Measurements from ENCODE around the gene CRLF1.
"Not testable (repeated sequence)": the region's sequence is repeated elsewhere in the genome, so short reads cannot be mapped to it uniquely, and the experiment has no call there.

CRLF1 gene

DNA sequence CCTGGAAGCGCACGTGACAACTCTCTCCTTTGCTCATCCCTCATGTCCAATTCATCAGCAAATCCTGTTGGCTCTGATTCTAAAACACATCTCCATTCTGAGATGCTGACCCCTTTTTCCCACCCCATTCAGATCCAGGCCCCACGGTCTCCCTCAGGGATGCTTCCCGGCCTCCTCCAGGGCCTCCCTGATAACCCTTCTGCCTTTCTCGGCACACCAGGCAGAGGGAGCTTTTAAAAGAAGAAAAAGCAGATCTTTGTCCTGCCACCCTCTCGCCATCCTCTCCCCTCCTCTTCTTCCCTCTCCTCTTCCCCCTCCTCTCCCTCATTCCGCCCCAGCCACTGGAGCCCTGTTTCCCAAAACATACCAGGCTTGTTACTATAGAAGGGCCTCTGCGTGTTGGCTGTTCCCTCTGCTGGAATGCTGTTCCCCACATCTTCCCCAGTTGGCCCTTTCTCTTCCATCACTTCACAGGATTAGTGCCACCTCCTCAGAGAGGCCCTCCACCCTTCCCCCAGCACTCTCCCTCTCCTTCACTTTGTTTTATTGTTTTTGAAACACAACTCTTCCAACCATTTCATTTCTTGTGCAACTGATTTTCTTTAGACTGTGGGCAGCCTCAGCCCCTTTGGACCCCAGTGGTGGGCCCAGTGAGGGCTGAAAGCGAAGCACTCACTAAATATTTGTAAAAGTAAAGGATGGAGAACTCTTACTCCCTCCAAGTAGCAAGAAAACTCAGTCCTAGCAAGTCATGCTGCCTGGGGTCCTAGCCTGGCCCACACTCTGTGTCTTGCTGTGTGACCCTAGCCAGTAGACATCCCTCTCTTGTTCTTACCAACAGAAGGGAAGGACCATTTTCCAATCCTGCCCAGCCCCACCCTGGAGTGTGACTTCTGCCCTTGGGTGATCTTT, 2.5 kb upstream of the CRLF1 start:
- no peak for DNase-seq (ENCODE audit: low read depth in 2 of 3, low spot score in 1 of 3)

DNA sequence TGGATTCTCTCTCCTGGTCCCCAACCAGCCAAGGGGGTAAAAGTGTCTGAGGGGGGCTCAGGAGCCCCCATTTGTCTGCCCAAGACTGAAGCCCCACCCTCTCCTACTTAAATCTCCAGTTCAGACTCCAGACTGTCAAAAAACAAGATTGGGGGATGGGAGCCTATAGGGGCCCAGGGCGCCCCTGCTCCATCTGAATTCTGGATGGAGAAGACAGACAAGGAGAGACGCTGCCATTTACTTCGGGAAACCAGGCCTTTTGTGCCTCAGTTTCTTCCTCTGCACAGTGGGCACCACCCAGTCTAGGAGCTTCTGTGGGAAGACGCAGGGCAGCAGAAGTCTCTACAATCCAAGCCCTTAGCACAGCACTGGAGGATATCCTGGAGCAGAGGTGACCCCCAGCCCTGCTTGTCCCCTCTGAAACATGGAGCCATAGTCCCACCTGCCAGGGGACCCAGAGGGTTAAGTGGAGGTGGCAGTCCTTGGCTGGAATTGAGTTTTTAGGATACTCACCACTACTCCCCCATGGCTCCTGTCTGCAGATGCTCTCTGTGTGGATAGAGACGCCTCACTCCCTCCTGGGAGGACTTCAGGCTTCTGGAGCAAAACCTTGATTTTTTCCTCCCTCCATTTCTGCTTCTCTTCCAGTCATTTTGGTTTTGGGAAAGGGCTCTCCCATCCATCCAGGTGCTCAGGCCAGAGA, 1.7 kb upstream of the CRLF1 start:
- no peak for DNase-seq (ENCODE audit: low read depth in 2 of 3, low spot score in 1 of 3)

DNA sequence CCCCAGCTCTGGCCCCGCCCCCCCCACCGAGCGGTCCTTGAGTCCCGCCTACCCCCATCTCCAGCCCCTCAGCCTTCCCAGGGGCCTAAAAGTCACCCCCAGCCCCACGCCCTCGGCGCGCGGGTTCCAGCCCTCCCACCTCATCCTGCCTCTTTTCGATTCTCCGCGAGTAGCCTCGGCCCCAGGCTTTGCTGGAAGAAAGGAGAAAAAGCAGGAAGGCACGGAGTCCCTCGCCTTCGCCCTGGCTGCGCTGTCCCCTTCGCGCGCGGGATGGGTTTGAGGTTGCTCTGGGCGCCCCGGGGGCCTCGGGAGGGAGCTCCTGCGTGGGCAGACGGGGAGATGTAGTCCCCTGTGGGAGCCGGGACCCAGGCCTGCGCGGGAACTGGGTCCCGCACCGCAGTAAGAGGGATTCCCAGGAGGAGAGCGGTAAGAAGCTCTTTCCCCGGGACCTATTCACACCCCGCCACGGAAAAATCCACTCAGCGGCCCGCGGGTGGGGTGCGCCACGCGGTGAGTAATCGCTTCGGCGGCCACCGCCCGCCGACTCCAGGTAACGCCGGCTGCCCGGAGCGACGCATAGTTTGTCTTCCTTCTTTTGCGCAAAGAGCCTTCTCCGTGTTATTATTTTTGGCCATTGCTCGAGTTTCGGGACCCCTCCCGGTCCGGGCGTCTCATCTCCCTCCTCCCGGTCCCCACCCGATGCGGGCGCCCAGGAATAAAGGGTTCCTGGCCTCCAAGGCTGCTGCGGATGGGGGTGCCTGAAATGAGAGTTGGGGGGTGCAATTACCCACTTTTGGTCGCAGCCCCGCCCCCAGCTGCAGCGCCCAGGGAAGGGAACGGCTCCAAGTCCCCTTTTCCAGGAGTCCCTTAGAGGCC, 865 bp upstream of the CRLF1 start:
- DNase-seq (ENCODE audit: low read depth in 2 of 3, low spot score in 1 of 3), result no peak

DNA sequence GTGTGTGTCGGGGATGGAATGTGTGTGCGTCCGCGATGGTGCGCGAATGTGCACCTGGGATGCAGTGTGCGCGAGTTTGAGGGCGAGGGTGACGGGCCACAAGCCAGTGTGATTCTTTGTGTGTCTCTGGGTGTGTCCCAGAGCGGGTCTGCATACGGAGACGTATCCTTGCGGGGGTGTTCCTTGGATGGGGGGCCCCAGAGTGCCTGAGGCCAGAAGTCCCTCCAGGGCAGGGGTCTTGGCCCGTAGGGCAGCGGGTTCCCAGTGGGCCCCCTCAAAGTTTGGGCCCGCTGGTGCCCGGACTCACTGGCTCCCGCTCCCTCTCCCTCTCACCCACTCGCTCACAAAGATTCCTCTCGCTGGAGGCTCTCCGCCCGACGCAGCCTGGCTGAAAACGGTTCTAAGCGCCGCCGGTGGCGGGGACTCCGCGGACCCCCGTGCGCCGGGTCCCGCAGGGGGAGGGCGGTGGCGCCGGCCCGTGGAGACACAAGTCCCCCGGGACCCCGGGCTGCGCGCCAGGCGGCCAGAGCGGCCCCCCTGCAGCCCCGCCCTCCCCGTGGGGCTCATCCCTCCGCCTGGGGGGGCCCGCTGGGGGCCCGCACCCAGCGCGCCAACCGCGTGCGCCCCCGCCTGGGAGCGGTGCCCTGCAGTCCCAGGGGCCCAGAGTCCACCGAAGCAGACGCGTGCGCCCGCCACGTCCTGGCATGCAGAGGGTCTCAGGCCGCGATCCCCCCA, 886 bp downstream of the CRLF1 start:
- no peak for DNase-seq (ENCODE audit: low read depth in 2 of 3, low spot score in 1 of 3)

DNA sequence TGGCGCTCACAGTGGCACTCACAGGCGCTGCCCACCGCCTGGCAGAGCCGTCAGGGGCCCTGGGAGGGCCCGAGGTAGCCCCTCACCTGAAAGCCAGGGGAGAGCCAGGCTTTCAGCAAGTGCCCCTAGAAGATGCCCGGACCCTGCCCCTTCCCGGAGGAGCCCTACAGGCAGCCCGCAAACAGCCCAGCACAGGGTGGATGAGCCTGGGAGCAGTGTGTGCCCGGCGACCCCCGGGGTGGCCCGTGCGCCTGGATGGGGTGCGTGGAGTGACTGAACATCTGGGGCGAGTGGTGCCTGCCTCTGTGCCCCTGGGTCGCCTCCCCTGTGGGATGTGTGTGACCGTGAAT, 1.4 kb downstream of the CRLF1 start:
- DNase-seq (ENCODE audit: low read depth in 2 of 3, low spot score in 1 of 3), result no peak

DNA sequence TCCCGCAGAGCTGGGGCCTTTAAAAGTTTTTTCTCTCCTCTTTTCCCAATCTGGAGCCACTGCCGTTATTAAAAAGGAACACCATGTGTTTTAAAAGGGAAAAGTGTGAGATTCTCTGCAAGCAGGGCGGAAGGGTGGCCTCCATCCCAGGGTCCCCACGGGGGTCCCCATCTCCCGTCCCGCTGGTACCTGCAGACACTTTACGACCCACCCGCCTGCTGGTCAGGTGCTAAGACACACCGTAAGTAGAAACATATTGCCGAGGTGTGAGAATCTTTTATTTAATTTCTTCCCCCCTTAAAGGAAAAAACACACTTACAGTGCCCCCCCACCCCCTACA, 1.8 kb downstream of the CRLF1 start:
- no peak for DNase-seq (ENCODE audit: low read depth in 2 of 3, low spot score in 1 of 3)

DNA sequence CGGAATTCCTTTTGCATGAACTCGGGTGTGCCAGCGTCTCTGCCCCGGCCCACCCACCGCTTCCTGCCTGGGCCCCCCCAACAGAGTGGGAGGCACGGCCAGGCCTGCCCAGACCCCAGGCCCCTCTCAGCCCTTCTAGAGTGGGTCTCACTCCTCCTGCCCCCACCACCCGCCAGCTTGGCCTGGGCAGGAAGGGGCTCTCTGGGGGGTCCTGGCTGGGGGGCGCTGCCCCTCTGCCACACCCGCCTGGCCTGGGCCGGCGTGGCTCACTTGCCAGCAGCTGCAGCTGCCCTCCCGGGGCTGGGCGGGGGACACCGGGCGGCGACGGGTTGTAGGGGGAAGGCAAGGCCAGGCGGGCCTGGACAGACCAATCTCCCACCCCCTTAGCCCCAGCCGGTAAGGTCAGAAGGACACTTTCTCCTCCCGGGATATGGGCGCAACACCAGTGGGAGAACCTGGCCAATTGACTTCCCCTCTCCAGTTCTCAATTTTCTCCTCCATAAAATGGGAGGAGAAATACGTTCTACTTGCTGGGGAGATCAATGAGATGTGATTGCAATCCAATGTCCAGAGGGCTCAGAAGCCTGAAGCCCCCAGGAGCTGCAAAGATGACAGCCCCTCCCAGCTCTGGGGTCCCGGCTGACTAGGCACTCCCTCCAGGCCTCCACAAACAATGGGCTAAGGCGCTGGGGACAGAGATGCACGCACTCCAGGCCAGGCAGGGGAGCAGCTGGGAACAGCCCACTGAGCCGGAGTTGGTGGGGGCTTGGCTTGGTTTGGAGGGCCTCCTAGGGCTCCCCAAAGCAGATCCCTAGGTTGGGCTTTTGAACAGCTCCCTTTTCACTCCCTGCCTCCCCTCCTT, 2.4 kb downstream of the CRLF1 start:
- no peak for DNase-seq (ENCODE audit: low read depth in 2 of 3, low spot score in 1 of 3)

DNA sequence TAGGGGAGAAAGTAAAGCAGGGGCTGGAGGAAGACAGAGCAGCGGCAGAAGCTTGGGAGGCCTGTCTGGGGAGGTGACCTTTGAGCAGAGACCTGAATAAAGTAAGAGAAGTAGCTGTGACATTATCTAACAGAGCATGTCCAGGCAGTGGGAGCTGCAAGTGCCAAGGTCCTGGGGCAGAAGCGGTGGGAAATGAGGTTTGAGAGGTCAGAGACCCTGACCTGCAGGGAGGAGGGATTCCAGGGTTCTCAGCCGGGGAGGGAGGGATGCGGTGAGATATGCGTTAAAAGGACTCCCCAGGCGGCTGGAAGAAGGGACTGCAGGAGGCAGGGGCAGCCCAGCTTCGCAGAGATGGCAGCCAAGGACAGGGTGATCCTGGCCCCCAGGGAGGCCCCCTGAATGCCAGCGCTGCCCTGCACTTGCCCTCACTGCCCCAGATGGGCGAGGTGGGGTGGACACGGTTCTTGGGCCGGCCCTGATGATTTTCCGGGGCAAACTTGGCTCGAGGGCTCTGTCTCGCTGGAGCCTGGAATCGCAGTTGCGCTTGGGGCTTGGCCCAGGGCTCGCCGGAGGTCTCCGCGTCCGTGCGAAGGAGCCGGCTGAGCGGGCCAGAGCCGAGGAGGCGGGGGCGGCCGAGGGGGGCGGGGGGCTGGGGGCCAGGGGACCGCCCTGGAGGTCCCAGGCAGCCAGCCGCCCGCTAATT, 3.2 kb downstream of the CRLF1 start:
- DNase-seq (ENCODE audit: low read depth in 2 of 3, low spot score in 1 of 3), result no peak

DNA sequence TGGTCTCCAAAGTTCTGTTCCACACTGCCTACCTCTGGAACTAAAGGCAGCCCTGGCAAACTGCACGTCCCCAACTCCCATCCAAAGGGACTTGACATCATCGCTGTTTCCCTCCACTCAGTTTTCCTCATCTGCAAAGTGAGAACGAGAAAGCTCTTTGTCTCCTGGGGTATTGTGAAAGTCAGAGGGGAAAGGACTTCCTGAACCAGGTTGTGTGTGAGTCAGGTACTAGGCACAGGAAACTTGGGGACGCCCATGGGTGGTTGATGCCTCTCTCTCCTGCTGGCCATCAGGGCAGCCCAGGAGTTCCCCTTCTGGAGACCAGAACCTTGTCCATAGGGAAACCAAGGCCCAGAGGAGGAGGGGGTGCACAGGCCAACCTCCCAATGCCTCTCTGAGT, 4.7 kb downstream of the CRLF1 start:
- no peak for DNase-seq (ENCODE audit: low read depth in 2 of 3, low spot score in 1 of 3)

DNA sequence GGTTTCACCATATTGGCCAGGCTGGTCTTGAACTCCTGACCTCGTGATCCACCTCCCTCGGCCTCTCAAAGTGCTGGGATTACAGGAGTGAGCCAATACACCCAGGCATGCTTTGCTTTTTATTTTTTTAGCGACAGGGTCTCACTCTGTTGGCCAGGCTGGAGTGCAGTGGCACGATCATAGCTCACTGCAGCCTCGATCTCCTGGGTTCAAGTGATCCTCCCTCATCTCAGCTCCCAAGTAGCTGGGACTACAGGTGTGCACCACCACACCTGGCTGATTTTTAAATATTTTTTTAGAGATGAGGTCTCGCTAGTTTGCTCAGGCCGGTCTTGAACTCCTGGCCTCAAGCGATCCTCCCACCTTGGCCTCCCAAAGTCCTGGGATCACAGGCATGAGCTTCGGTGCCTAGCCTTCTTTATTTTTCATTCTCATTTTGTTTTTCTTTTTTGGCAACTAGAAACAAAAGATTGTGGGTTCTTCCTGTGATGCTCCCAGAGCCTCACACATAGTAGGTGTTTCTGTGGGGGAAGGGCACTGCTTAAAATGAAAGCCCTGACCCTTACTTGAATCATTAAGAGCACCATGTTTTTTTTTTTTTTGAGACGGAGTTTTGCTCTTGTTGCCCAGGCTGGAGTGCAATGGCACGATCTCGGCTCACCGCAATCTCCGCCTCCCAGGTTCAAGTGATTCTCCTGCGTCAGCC, 5.8 kb downstream of the CRLF1 start:
- DNase-seq (ENCODE audit: low read depth in 2 of 3, low spot score in 1 of 3), result not testable (repeated sequence)

DNA sequence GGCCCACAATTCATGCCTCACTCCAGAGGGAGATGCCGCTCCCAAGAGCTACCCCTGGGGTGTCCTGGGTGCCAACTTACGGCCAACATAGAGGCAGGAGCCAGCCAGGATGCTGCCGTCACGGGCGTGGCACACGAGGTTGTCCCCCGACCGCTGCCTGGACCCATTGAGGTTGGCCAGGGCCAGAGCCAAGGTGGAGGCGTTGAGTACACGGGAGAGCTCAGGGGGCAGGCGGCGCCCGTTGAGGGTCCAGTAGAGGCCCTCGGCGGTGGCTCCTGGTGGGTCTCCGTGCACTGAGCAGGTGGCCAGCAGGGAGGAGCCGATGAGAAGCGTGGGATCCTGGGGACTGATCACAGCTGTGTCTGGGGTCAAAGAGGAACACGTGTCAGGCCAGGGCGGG, 7.1 kb downstream of the CRLF1 start:
- DNase-seq (ENCODE audit: low read depth in 2 of 3, low spot score in 1 of 3), result no peak

DNA sequence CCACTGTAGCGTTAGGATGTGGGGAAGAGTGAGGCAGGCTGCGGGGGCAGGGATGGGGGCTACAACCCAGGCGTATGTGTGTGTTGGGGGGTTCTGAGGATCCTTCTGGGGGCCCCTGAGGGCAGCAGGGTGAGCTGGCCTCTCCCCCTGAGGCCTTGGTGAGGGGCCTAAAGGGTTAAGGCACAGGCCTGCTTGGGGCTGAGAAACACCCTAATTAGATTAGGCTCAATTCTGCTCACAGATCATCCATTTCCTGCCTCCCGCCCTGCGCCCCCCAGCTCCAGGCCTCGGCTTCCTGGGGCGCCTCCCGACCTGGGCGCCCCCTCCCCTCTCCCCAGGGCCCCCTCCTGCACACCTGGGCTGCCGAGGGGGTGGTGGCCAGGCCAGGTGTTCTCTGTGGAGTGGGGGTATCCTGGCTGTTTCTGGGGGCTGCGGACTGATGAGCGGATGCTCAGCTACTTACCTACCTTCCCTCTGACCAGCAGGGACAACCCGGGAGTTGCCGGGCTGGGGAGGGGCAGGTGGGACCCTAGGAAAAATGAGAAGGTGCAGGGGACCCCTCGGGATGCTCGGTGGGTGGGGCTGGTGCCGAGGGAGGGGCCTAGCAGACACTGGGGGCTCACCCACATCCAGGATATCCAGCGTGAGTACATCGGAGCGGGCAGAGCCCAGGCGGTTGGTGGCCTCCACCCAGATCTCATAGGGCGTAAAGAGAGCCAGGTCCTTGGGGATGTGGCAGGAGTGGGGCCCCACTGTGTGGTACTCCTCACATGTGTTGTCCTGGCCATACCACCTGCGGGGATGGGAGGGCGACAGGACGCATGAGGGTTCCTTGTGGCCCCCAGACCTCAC, 8.6 kb downstream of the CRLF1 start:
- DNase-seq (ENCODE audit: low read depth in 2 of 3, low spot score in 1 of 3), result no peak

DNA sequence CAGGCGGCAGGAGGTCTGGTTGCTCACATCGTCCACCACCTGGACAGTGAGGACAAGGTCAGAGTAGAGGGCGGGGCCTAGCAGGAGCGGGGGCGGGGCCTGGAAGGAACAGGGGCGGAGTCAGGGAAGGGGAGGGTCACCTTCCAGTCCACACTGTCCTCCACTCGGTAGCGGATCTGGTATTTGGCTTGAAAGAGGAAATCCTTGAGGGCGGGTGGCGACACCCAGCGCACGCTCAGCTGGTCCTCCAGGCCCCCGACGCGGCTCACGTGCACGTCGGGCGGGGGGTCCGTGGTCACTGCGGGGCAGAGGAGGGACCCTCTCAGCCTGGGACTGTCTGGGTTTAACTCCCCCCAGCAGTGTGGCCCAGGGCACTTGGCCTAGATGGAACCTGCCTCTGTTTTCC, 9.8 kb downstream of the CRLF1 start:
- no peak for DNase-seq (ENCODE audit: low read depth in 2 of 3, low spot score in 1 of 3)

DNA sequence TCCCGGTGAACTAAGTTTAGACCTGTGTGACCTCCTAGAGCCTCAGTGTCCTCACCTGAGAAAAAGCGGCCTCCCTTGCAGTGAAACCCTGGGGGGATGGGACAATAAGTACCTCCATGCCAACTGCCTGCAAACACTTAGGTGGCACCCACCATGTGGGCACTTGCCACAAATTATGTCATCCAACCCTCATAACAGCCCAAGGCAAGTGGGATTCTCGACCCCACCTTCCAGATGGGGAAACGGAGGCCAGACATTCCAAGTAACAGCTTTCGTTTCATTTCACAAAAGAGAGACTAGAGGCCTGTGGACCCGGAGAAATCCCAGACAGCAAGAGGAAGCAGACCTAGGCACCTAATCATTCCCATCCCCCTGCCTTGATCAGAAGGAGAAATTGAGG, 11.1 kb downstream of the CRLF1 start:
- no peak for DNase-seq (ENCODE audit: low read depth in 2 of 3, low spot score in 1 of 3)

DNA sequence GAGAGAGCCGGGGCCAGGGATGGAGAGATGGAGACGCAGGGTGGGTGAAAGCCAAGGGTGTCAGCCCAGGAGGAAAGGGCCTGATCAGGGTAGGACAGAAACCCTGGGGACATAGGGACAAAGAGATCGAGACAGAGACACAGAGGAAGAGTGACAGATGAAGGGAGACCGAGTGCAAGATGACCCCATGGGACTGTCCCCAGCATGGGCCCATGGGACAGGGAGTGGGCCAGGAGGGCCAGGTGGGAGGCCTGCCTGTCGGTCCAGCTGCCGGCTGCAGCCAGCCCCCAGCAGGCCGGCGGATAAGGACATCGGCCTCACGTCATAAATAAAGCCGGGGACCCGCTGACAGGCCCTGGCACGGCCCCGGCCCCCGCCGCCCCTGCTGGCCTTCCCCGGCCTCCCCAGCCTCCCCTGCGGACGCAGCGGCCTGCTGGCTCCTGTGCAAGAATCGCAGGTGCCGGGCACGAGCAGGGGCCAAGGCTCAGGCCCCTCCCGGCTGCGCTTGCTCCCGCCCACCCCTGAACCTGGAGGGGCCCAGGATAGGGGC, 11.7 kb downstream of the CRLF1 start:
- DNase-seq (ENCODE audit: low read depth in 2 of 3, low spot score in 1 of 3), result no peak

DNA sequence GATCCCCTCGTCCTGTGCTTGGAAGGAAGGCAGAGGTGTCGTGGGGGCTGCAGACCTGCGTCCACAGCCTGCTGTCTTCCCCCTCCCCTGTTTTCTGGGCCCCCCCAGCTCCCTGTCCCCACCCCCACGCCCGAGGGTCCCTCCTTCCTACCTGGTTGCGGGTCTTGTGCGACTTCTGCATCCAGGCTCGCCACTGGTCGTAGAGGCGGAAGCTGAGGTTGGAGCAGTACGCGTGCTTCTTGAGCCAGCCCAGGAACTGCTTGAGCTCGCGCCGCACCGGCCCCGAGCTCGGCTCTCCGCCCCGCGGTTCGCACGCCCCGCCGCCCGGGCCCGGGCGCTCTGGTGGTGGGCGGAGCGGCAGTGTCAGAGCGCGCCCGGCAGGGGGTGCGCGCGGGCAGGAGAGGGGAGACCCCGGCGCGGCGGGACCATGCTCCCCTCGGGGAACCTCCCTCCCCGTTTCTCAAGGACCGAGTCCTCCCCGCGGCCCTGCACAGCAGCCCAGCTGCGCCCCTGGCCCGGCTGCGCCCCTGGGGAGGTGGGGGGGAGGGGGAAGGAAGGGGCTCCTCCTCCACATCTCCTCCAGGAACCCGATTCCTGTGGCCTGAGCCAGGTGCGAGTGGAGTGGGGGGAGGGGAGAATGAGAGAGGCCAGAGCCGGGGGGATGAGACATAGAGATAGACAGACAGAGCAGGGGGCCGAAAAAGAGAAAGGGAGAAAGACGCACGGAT, 12.3 kb downstream of the CRLF1 start:
- DNase-seq (ENCODE audit: low read depth in 2 of 3, low spot score in 1 of 3), result peak; percentile 44 to 71 (median 70)

Data from stimulated activated CD4-positive, alpha-beta T cell treated with anti-CD3 and anti-CD28 coated beads, Interleukin-12 subunit alpha, Interleukin-12 subunit beta, amount 100 ng/mL, for 48 hours (primary cell).